LNCAP (cell line): Measurements from ENCODE around the gene FIBP.

ENCODE experiments used
- CTCF ChIP-seq: fragments of 450-650 bp; IDR thresholded peaks from 2 replicates; pipeline ENCODE4 v1.5.1; 2017; ENCODE audit warnings: mild to moderate bottlenecking

FIBP gene

GRCh38 chr11:65899356-65900124 lies 11.3 kb upstream of the FIBP start:
- no peak for TF ChIP-seq CTCF

GRCh38 chr11:65898656-65899355 lies 10.5 kb upstream of the FIBP start:
- TF ChIP-seq CTCF = no peak

GRCh38 chr11:65897020-65897471 lies 8.8 kb upstream of the FIBP start:
- no peak for TF ChIP-seq CTCF

GRCh38 chr11:65896034-65896999 lies 8.0 kb upstream of the FIBP start:
- no peak for TF ChIP-seq CTCF

- no peak for TF ChIP-seq CTCF
Observed at GRCh38 chr11:65895482-65895981, 7.3 kb upstream of the FIBP start.

- TF ChIP-seq CTCF = no peak
Observed at GRCh38 chr11:65894034-65894591, 5.8 kb upstream of the FIBP start.
